Tibial nerve (tissue), 4 donors: ENCODE results near the gene AMDHD2.

Source experiments
- EP300 ChIP-seq, 2 donors: sonication (generic); formaldehyde crosslinking; IDR thresholded peaks; one replicate each; pipeline ENCODE4 v1.6.1; 2017; ENCODE audit warnings: antibody characterized with exemption in 2 of 2, mild to moderate bottlenecking in 1 of 2
- POLR2A ChIP-seq, 2 donors: fragments of 450-650 bp; IDR thresholded peaks; one replicate each; pipeline ENCODE4 v1.6.1; 2017; ENCODE audit warnings: antibody characterized with exemption in 2 of 2, mild to moderate bottlenecking in 2 of 2, moderate library complexity in 2 of 2
- TF ChIP-seq, protein P1 (sequence below), 5 experiments: fragments of 200-600 bp in 3 of 5; fragments of 450-650 bp in 2 of 5; sonication (generic) in 3 of 5; IDR thresholded peaks; one replicate each; pipeline ENCODE4 v1.5.1; 2016 to 2019; ENCODE audit warnings: antibody characterized with exemption in 5 of 5, mild to moderate bottlenecking in 3 of 5, moderate library complexity in 2 of 5

DNA sequence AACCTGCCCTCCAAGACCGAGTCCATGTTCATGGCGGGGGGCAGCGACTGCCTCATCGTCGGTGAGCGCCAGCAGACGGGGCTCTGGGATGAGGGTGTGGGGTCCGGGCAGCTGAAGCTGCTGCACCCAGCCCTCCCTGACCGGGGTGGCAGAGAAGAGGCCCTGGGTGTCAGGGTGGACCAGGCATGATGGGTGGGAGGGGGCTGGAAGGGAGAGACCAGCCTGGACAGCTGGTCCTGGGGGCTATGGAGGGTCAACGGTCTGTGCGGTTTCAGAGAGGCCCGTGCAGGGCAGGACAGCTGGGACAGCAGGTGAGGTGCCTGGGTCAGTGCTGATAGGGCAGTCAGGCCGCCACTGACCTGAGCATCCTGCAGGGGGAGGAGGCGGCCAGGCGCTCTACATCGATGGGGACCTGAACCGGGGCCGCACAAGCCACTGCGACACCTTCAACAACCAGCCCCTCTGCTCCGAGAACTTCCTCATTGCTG, 19.7 kb upstream of the AMDHD2 start:
- TF ChIP-seq POLR2A (IDR thresholded peaks at IDR 0.05) (no peak), EP300 (IDR thresholded peaks at IDR 0.05) (no peak)
- TF ChIP-seq, protein P1, sequence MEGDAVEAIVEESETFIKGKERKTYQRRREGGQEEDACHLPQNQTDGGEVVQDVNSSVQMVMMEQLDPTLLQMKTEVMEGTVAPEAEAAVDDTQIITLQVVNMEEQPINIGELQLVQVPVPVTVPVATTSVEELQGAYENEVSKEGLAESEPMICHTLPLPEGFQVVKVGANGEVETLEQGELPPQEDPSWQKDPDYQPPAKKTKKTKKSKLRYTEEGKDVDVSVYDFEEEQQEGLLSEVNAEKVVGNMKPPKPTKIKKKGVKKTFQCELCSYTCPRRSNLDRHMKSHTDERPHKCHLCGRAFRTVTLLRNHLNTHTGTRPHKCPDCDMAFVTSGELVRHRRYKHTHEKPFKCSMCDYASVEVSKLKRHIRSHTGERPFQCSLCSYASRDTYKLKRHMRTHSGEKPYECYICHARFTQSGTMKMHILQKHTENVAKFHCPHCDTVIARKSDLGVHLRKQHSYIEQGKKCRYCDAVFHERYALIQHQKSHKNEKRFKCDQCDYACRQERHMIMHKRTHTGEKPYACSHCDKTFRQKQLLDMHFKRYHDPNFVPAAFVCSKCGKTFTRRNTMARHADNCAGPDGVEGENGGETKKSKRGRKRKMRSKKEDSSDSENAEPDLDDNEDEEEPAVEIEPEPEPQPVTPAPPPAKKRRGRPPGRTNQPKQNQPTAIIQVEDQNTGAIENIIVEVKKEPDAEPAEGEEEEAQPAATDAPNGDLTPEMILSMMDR (IDR thresholded peaks at IDR 0.05), result no peak
